SK-N-SH (cell line): ENCODE data around the gene MAPRE3. TPM values are rescaled to one million over a fixed set of nuclear protein-coding genes. Genes with fewer than 3 reads are reported as not detected.

Experiments used
- CTCF ChIA-PET: fragments of 300-600, 350-600 bp; formaldehyde crosslinking; extraction: SDS; loops from one replicate; lab custom pipeline; 2021; lab: Yijun Ruan, JAX
- POLR2A ChIA-PET: fragments of 350-600 bp; sonication (Branson Sonifier 250); formaldehyde crosslinking; extraction: SDS; loops from one replicate; lab custom pipeline; 2020; ENCODE audit warnings: antibody characterized with exemption, inconsistent platforms; lab: Yijun Ruan, JAX
- DNase-seq: peaks from one replicate; pipeline ENCODE4 v3.0.0; 2012
- H2AFZ ChIP-seq: fragments of 200-600 bp; sonication (generic); 2 replicates; pipeline ENCODE4 v1.8.1; 2016; ENCODE audit warnings: antibody characterized with exemption, mild to moderate bottlenecking, low read depth
- H3F3A ChIP-seq: fragments of 200-600 bp; sonication (generic); replicated peaks from 2 replicates; pipeline ENCODE3; 2016; ENCODE audit warnings: antibody characterized with exemption, mild to moderate bottlenecking; ENCODE audit not compliant: insufficient read depth
- H3K27ac ChIP-seq, 2 experiments: fragments of 200-500 bp in 1 of 2; fragments of 200-600 bp in 1 of 2; sonication (Bioruptor generic) in 1 of 2; sonication (generic), shearing (Covaris generic) in 1 of 2; 2 replicates each; pipeline versions ENCODE4 v1.5.1 to v1.6.1; 2014 to 2016; ENCODE audit warnings: low read depth in 2 of 2, inconsistent platforms in 1 of 2, low read length in 1 of 2, mild to moderate bottlenecking in 1 of 2, mixed read lengths in 1 of 2
- H3K27me3 ChIP-seq: fragments of 200-600 bp; sonication (generic), shearing (Covaris generic); 2 replicates; pipeline ENCODE4 v1.6.1; 2016; ENCODE audit warnings: mixed run types; ENCODE audit not compliant: insufficient read depth
- H3K36me3 ChIP-seq, 2 experiments: fragments of 200-500 bp in 1 of 2; fragments of 200-600 bp in 1 of 2; sonication (Bioruptor generic) in 1 of 2; sonication (generic) in 1 of 2; replicated peaks in 1 of 2; 2 replicates each; pipeline versions ENCODE3 to v1.5.1; 2014 to 2016; ENCODE audit warnings: low read length in 1 of 2, mild to moderate bottlenecking in 1 of 2; ENCODE audit not compliant: insufficient read depth in 2 of 2, control insufficient read depth in 1 of 2
- H3K4me1 ChIP-seq, 2 experiments: fragments of 200-500 bp in 1 of 2; fragments of 200-600 bp in 1 of 2; sonication (Bioruptor generic) in 1 of 2; sonication (generic), shearing (Covaris generic) in 1 of 2; 2 replicates each; pipeline versions ENCODE4 v1.5.1 to v1.6.1; 2014 to 2016; ENCODE audit warnings: low read depth in 1 of 2, low read length in 1 of 2, mixed run types in 1 of 2; ENCODE audit not compliant: insufficient read depth in 2 of 2, control insufficient read depth in 1 of 2
- H3K4me2 ChIP-seq: fragments of 200-600 bp; sonication (generic), shearing (Covaris generic); 2 replicates; pipeline ENCODE4 v1.6.1; 2017; ENCODE audit warnings: mixed run types
- H3K4me3 ChIP-seq, 2 experiments: fragments of 200-500 bp in 1 of 2; fragments of 200-600 bp in 1 of 2; sonication (Bioruptor generic) in 1 of 2; sonication (generic), shearing (Covaris generic) in 1 of 2; 2 replicates each; pipeline versions ENCODE4 v1.5.1 to v1.8.1; 2014 to 2016; ENCODE audit warnings: low read depth in 2 of 2, inconsistent platforms in 1 of 2, low read length in 1 of 2, mild to moderate bottlenecking in 1 of 2, mixed read lengths in 1 of 2, moderate library complexity in 1 of 2
- H3K79me2 ChIP-seq: fragments of 200-600 bp; sonication (generic); 2 replicates; pipeline ENCODE4 v1.8.1; 2017; ENCODE audit warnings: mild to moderate bottlenecking; ENCODE audit not compliant: insufficient read depth
- H3K9ac ChIP-seq: fragments of 200-600 bp; sonication (generic); 2 replicates; pipeline ENCODE4 v1.6.1; 2017; ENCODE audit warnings: mixed run types
- H3K9me2 ChIP-seq: fragments of 200-600 bp; sonication (generic); 2 replicates; pipeline ENCODE4 v1.6.1; 2017; ENCODE audit warnings: mixed run types
- H3K9me3 ChIP-seq: fragments of 200-600 bp; sonication (generic); 2 replicates; pipeline ENCODE4 v1.6.1; 2017; ENCODE audit warnings: mixed run types, mild to moderate bottlenecking, moderate library complexity
- H4K20me1 ChIP-seq: fragments of 200-600 bp; sonication (generic); 2 replicates; pipeline ENCODE4 v1.6.1; 2017; ENCODE audit warnings: mild to moderate bottlenecking, mixed run types; ENCODE audit not compliant: insufficient read depth
- GABPA ChIP-seq: IDR thresholded peaks from 2 replicates; pipeline ENCODE4 v1.4.0; 2012; ENCODE audit warnings: low read depth, mild to moderate bottlenecking
- MXI1 ChIP-seq: IDR thresholded peaks from 2 replicates; pipeline ENCODE4 v1.6.1; 2012; ENCODE audit warnings: mild to moderate bottlenecking, low read depth, low read length, improper control_type of control experiment
- NFIC ChIP-seq: IDR thresholded peaks from 2 replicates; pipeline ENCODE4 v1.4.0; 2012; ENCODE audit warnings: borderline replicate concordance
- NRF1 ChIP-seq: IDR thresholded peaks from 2 replicates; pipeline ENCODE4 v1.6.1; 2012; ENCODE audit warnings: low read depth, mild to moderate bottlenecking, low read length
- POLR2AphosphoS5 ChIP-seq: IDR thresholded peaks from 2 replicates; pipeline ENCODE4 v1.6.1; 2012; ENCODE audit warnings: low read depth, low read length
- RXRA ChIP-seq: IDR thresholded peaks from 2 replicates; pipeline ENCODE4 v1.4.0; 2012; ENCODE audit warnings: low read depth, mild to moderate bottlenecking, borderline replicate concordance
- TAF1 ChIP-seq: IDR thresholded peaks from 2 replicates; pipeline ENCODE4 v1.6.1; 2012; ENCODE audit warnings: low read depth, mild to moderate bottlenecking, low read length, moderate library complexity, borderline replicate concordance
- TCF12 ChIP-seq: IDR thresholded peaks from 2 replicates; pipeline ENCODE4 v1.4.0; 2012
- TEAD4 ChIP-seq: IDR thresholded peaks from 2 replicates; pipeline ENCODE4 v1.4.0; 2012; ENCODE audit warnings: mild to moderate bottlenecking, borderline replicate concordance; ENCODE audit not compliant: insufficient read depth
- USF1 ChIP-seq: IDR thresholded peaks from 2 replicates; pipeline ENCODE4 v1.4.0; 2012; ENCODE audit warnings: low read depth, borderline replicate concordance
- YY1 ChIP-seq: IDR thresholded peaks from 2 replicates; pipeline ENCODE4 v1.4.0; 2012; ENCODE audit warnings: low read depth, mild to moderate bottlenecking
- ZBTB33 ChIP-seq: IDR thresholded peaks from 2 replicates; pipeline ENCODE4 v1.4.0; 2012; ENCODE audit warnings: low read depth, borderline replicate concordance
- WGBS: methylation state at CpG from one replicate; pipeline ENCODE4 v1.1.6; 2017; ENCODE audit warnings: low lambda C conversion rate; 5-methylcytosine and 5-hydroxymethylcytosine counted together
- polyA plus RNA-seq, 3 experiments: library from polyadenylated mRNA; depleted of rRNA; stranded (reverse); fragments of >200 nt; gene quantifications; 2 replicates each; pipeline ENCODE4 v1.2.3, GENCODE V29; 2012
- TF ChIP-seq, protein P1 (sequence below): IDR thresholded peaks from 2 replicates; pipeline ENCODE4 v1.6.1; 2012; ENCODE audit warnings: mild to moderate bottlenecking, low read depth, low read length, moderate library complexity
- TF ChIP-seq, protein P2 (sequence below): IDR thresholded peaks from 2 replicates; pipeline ENCODE4 v1.4.0; 2012; ENCODE audit warnings: low read depth

The MAPRE3 gene
- polyA plus RNA-seq, 1 of the 3 experiments (the other 2 are of a cell fraction) = 24.4 TPM

- TF ChIP-seq MXI1 = no peak
- WGBS = 65% methylated on average over 5 of the region's 5 CpGs
- no peaks in the 10 kb centered on the region for H3K9me3 ChIP-seq
- H3K4me2 ChIP-seq = no peak overlapping the region
- no peaks in the 10 kb centered on the region for H3K36me3 ChIP-seq
- no peak overlapping the region for H3K4me3 ChIP-seq
- no peak overlapping the region for H2AFZ ChIP-seq
- H3K4me1 ChIP-seq = peaks cover 0 to 15% of the 10 kb centered on the region in 2 experiments; a peak in 1 of 4 replicates
- no peaks in the 10 kb centered on the region for H3K79me2 ChIP-seq
- no peaks in the 10 kb centered on the region for H4K20me1 ChIP-seq
- H3K9ac ChIP-seq = no peak overlapping the region
- peaks cover 54% of the 10 kb centered on the region; the same call in 1 of the 2 replicates for H3K27me3 ChIP-seq
- H3K27ac ChIP-seq = no peak overlapping the region
- H3K9me2 ChIP-seq = no peaks in the 10 kb centered on the region
- ChIA-PET POLR2A (interaction anchor here (1.7 kb wide), 1 partner anchor 104 kb away, joined by 6 read pairs; no protein-coding TSS in a partner anchor), CTCF (interaction anchor here (0.8 to 21.9 kb wide), 9 partner anchors 8 to 241 kb away, joined by 3 to 1017 read pairs (median 7); partner anchors contain the start of genes DPYSL5 and TMEM214)
- H3F3A ChIP-seq = no peaks in the 10 kb centered on the region
- DNase-seq = no peak
These were observed 20.2 kb upstream of the MAPRE3 start for GRCh38 chr2:26950246-26950645.

GRCh38 chr2:26951236-26951635 is 19.2 kb upstream of the MAPRE3 start:
- WGBS = 68% methylated on average over 3 of the region's 3 CpGs
- CTCF ChIA-PET = interaction anchor here (0.6 to 21.9 kb wide), 7 partner anchors 10 to 104 kb away, joined by 3 to 1017 read pairs (median 60); partner anchors contain the start of genes DPYSL5 and TMEM214
- H3K9me3 ChIP-seq = no peaks in the 10 kb centered on the region

DNA sequence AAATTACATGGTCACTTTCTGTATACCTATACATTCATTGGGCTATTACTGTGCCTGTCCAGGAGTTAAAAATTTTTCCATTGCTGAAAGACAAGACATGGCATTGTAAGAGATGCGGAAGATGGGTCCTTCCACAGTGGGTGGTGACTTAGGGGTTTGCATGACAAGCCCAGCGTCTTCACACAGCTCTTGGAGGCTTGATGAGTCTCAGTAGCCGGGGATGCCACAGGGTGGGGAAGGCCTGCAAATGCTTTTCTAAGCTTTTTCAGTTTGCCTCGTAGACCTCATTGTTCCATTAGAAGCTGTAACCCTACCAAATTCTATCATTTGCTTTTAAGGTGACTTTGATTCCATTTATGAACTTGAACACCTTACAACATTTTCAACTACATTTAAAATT is 18.1 kb upstream of the MAPRE3 start:
- no peaks in the 10 kb centered on the region for H3K36me3 ChIP-seq
- ChIA-PET POLR2A (no interaction called here), CTCF (interaction anchor here (1.4 to 21.9 kb wide), 7 partner anchors 9 to 133 kb away, joined by 5 to 1017 read pairs (median 60); partner anchors contain the start of genes DPYSL5 and TMEM214)
- H3K4me2 ChIP-seq = no peak overlapping the region
- H3K79me2 ChIP-seq = no peaks in the 10 kb centered on the region
- H3K27ac ChIP-seq = no peak overlapping the region
- H3F3A ChIP-seq = no peaks in the 10 kb centered on the region
- H3K9me2 ChIP-seq = no peaks in the 10 kb centered on the region
- WGBS = 61% methylated on average over 4 of the region's 4 CpGs
- no peak overlapping the region for H3K9ac ChIP-seq
- no peak for DNase-seq
- H3K4me1 ChIP-seq = peaks cover 0 to 5% of the 10 kb centered on the region in 2 experiments; a peak in 1 of 4 replicates
- H2AFZ ChIP-seq = no peak overlapping the region
- H4K20me1 ChIP-seq = no peaks in the 10 kb centered on the region
- no peak overlapping the region for H3K4me3 ChIP-seq
- H3K9me3 ChIP-seq = no peaks in the 10 kb centered on the region
- peaks cover 57% of the 10 kb centered on the region for H3K27me3 ChIP-seq
- no peak for TF ChIP-seq GABPA
- TF ChIP-seq TEAD4 = no peak
- no peak for TF ChIP-seq NRF1
- TF ChIP-seq, protein P1, sequence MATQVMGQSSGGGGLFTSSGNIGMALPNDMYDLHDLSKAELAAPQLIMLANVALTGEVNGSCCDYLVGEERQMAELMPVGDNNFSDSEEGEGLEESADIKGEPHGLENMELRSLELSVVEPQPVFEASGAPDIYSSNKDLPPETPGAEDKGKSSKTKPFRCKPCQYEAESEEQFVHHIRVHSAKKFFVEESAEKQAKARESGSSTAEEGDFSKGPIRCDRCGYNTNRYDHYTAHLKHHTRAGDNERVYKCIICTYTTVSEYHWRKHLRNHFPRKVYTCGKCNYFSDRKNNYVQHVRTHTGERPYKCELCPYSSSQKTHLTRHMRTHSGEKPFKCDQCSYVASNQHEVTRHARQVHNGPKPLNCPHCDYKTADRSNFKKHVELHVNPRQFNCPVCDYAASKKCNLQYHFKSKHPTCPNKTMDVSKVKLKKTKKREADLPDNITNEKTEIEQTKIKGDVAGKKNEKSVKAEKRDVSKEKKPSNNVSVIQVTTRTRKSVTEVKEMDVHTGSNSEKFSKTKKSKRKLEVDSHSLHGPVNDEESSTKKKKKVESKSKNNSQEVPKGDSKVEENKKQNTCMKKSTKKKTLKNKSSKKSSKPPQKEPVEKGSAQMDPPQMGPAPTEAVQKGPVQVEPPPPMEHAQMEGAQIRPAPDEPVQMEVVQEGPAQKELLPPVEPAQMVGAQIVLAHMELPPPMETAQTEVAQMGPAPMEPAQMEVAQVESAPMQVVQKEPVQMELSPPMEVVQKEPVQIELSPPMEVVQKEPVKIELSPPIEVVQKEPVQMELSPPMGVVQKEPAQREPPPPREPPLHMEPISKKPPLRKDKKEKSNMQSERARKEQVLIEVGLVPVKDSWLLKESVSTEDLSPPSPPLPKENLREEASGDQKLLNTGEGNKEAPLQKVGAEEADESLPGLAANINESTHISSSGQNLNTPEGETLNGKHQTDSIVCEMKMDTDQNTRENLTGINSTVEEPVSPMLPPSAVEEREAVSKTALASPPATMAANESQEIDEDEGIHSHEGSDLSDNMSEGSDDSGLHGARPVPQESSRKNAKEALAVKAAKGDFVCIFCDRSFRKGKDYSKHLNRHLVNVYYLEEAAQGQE = no peak
- TF ChIP-seq NFIC = no peak
- TF ChIP-seq TAF1 = no peak
- no peak for TF ChIP-seq RXRA
- TF ChIP-seq TCF12 = no peak
- no peak for TF ChIP-seq ZBTB33
- no peak for TF ChIP-seq MXI1
- no peak for TF ChIP-seq YY1

More at GRCh38 chr2:26951236-26951635, 19.2 kb upstream of the MAPRE3 start:
- POLR2A ChIA-PET = interaction anchor here (1.7 kb wide), 1 partner anchor 105 kb away, joined by 6 read pairs; no protein-coding TSS in a partner anchor
- Histone ChIP-seq H3K4me1 (peaks cover 0 to 15% of the 10 kb centered on the region in 2 experiments; a peak in 1 of 4 replicates), H3K4me2 (no peak overlapping the region), H4K20me1 (no peaks in the 10 kb centered on the region), H3F3A (no peaks in the 10 kb centered on the region), H3K36me3 (no peaks in the 10 kb centered on the region), H2AFZ (no peak overlapping the region), H3K9ac (no peak overlapping the region), H3K27ac (no peak overlapping the region), H3K9me2 (no peaks in the 10 kb centered on the region), H3K4me3 (no peak overlapping the region), H3K27me3 (peaks cover 58% of the 10 kb centered on the region), H3K79me2 (no peaks in the 10 kb centered on the region)
- TF ChIP-seq POLR2AphosphoS5 (no peak), USF1 (no peak)
- TF ChIP-seq, protein P2, sequence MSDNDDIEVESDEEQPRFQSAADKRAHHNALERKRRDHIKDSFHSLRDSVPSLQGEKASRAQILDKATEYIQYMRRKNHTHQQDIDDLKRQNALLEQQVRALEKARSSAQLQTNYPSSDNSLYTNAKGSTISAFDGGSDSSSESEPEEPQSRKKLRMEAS = no peak
- no peak for DNase-seq
